HEK293T (cell line): ENCODE measurements around the gene CAPN9.

Source experiments
- BHLHE40 ChIP-seq: fragments of 450-650 bp; IDR thresholded peaks from 2 replicates; pipeline ENCODE4 v1.6.1; 2016; ENCODE audit warnings: mild to moderate bottlenecking, moderate library complexity, borderline replicate concordance
- ELF4 ChIP-seq: fragments of 450-650 bp; IDR thresholded peaks from 2 replicates; pipeline ENCODE4 v1.6.1; 2017; ENCODE audit warnings: antibody characterized with exemption
- FOXK2 ChIP-seq: fragments of 450-650 bp; IDR thresholded peaks from 2 replicates; pipeline ENCODE4 v1.6.1; 2016; ENCODE audit warnings: mild to moderate bottlenecking
- FOXM1 ChIP-seq: fragments of 450-650 bp; IDR thresholded peaks from 2 replicates; pipeline ENCODE4 v1.6.1; 2017; ENCODE audit warnings: mild to moderate bottlenecking, borderline replicate concordance
- L3MBTL2 ChIP-seq: fragments of 450-650 bp; conservative IDR thresholded peaks from 2 replicates; pipeline ENCODE4 v1.6.1; 2016; ENCODE audit warnings: mild to moderate bottlenecking
- NFRKB ChIP-seq: fragments of 450-650 bp; IDR thresholded peaks from 2 replicates; pipeline ENCODE4 v1.6.1; 2016; ENCODE audit warnings: mild to moderate bottlenecking, moderate library complexity
- SP1 ChIP-seq: fragments of 450-650 bp; IDR thresholded peaks from 2 replicates; pipeline ENCODE4 v1.6.1; 2017
- SUZ12 ChIP-seq: fragments of 450-650 bp; IDR thresholded peaks from 2 replicates; pipeline ENCODE4 v1.6.1; 2016; ENCODE audit warnings: mild to moderate bottlenecking
- TARDBP ChIP-seq: fragments of 450-650 bp; IDR thresholded peaks from 2 replicates; pipeline ENCODE4 v1.6.1; 2016
- ZNF384 ChIP-seq: fragments of 450-650 bp; IDR thresholded peaks from 2 replicates; pipeline ENCODE4 v1.6.1; 2016
- TF ChIP-seq, protein P1 (sequence below): fragments of 450-650 bp; IDR thresholded peaks from 2 replicates; pipeline ENCODE4 v1.6.1; 2016

DNA sequence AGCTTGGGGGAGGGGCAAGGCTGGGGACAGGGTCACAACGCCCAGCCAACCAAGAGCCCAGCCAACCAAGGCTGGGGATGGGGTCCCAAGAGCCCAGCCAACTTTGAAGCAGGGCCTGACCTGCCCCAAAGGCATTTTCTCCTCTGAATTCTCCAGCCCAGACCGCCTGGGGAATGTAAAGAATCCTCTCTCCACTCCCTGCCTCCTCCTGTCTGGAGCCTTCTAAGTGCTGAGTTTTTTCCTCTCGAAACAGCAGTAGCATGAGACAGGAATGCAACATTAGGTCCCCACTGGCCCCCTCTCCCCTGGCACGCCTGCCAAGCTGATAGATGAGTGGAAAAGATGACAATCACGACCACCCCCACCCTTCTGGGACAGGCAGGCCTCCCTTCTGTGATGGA is 104.1 kb downstream of the CAPN9 start:
- TF ChIP-seq, protein P1, sequence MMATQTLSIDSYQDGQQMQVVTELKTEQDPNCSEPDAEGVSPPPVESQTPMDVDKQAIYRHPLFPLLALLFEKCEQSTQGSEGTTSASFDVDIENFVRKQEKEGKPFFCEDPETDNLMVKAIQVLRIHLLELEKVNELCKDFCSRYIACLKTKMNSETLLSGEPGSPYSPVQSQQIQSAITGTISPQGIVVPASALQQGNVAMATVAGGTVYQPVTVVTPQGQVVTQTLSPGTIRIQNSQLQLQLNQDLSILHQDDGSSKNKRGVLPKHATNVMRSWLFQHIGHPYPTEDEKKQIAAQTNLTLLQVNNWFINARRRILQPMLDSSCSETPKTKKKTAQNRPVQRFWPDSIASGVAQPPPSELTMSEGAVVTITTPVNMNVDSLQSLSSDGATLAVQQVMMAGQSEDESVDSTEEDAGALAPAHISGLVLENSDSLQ, result no peak
- TF ChIP-seq BHLHE40 (no peak), SP1 (no peak), FOXM1 (no peak), NFRKB (no peak), L3MBTL2 (no peak), TARDBP (no peak), ZNF384 (no peak), SUZ12 (no peak), ELF4 (no peak), FOXK2 (no peak)
